Caco-2 (cell line): Measurements from ENCODE around the gene RSL24D1. TPM values are rescaled to one million over a fixed set of nuclear protein-coding genes. Genes with fewer than 3 reads are reported as not detected.

Source experiments
- BruUV-seq: library from RNA; stranded (reverse); fragments of 400-500 nt; replicated peaks from 2 replicates; lab custom pipeline; 2021; lab: Mats Ljungman, UMichigan
- CTCF ChIA-PET: fragments of 300-600 bp; sonication (Branson Sonifier 250); formaldehyde crosslinking; loops from one replicate; lab custom pipeline; 2022; ENCODE audit warnings: antibody characterized with exemption; lab: Charles Lee
- POLR2A ChIA-PET: fragments of 300-600 bp; sonication (Branson Sonifier 250); formaldehyde crosslinking; loops from one replicate; lab custom pipeline; 2022; ENCODE audit warnings: antibody characterized with exemption; lab: Charles Lee
- DNase-seq, 2 experiments: peaks; one replicate each; pipeline versions ENCODE4 v3.0.0 to v3.0.0-alpha.2; 2020 to 2022
- H3K27me3 ChIP-seq: replicated peaks from 2 replicates; pipeline ENCODE4 v1.6.0; 2011; ENCODE audit warnings: low read length; ENCODE audit not compliant: control insufficient read depth, insufficient read depth
- H3K36me3 ChIP-seq: 2 replicates; pipeline ENCODE4 v1.5.1; 2011; ENCODE audit warnings: low read length; ENCODE audit not compliant: control insufficient read depth, insufficient read depth
- H3K4me1 ChIP-seq: fragments of 250-450 bp; sonication (Bioruptor Pico); 2 replicates; pipeline ENCODE4 v1.5.1; 2020; ENCODE audit warnings: mild to moderate bottlenecking
- H3K4me3 ChIP-seq: 2 replicates; pipeline ENCODE4 v1.5.1; 2011; ENCODE audit warnings: low read depth, mild to moderate bottlenecking, control low read depth, low read length
- H3K9me3 ChIP-seq: fragments of 250-450 bp; sonication (Bioruptor Pico); 2 replicates; pipeline ENCODE4 v1.5.1; 2020; ENCODE audit warnings: mild to moderate bottlenecking, moderate library complexity
- H3K27ac Mint-ChIP-seq: one replicate; pipeline ENCODE4 v1.8.0; 2022; ENCODE audit warnings: mixed read lengths; ENCODE audit not compliant: unreplicated experiment
- H3K27me3 Mint-ChIP-seq: one replicate; pipeline ENCODE4 v1.8.0; 2022; ENCODE audit warnings: mixed read lengths; ENCODE audit not compliant: insufficient read depth, unreplicated experiment
- H3K36me3 Mint-ChIP-seq: one replicate; pipeline ENCODE4 v1.8.0; 2022; ENCODE audit warnings: mild to moderate bottlenecking, mixed read lengths; ENCODE audit not compliant: insufficient read depth, unreplicated experiment
- H3K4me1 Mint-ChIP-seq: one replicate; pipeline ENCODE4 v1.8.0; 2022; ENCODE audit warnings: low read depth, mixed read lengths; ENCODE audit not compliant: unreplicated experiment
- H3K4me3 Mint-ChIP-seq: one replicate; pipeline ENCODE4 v1.8.0; 2022; ENCODE audit warnings: mild to moderate bottlenecking, moderate library complexity, mixed read lengths; ENCODE audit not compliant: unreplicated experiment
- H3K9me3 Mint-ChIP-seq: one replicate; pipeline ENCODE4 v1.8.0; 2022; ENCODE audit warnings: mixed read lengths; ENCODE audit not compliant: unreplicated experiment
- CTCF ChIP-seq, 2 experiments: fragments of 200-600 bp in 1 of 2; IDR thresholded peaks; 1 replicate in 1 of 2; 2 replicates in 1 of 2; pipeline versions ENCODE4 v1.5.1 to v1.8.0; 2011 to 2022; ENCODE audit warnings: antibody characterized with exemption in 1 of 2, control low read depth in 1 of 2, inconsistent platforms in 1 of 2, low read depth in 1 of 2, low read length in 1 of 2, mild to moderate bottlenecking in 1 of 2, moderate library complexity in 1 of 2; ENCODE audit not compliant: insufficient read depth in 1 of 2, severe bottlenecking in 1 of 2, unreplicated experiment in 1 of 2
- intact Hi-C: fragments of 100-400 bp; cut with micrococcal nuclease; formaldehyde crosslinking; loops from one replicate; pipeline ENCODE4 v1.10.0; 2022; ENCODE audit not compliant: unreplicated experiment
- total RNA-seq: library from RNA; stranded (reverse); gene quantifications from 2 replicates; pipeline ENCODE4 v1.2.3, GENCODE V29; 2022

RSL24D1 gene
- total RNA-seq, 1 experiment from 2014 or later = 124 TPM

- Mint-ChIP-seq H3K27ac (no peak overlapping the region), H3K4me3 (no peak overlapping the region), H3K36me3 (peaks cover 44% of the 10 kb centered on the region), H3K4me1 (no peaks in the 10 kb centered on the region), H3K9me3 (peaks cover 8% of the 10 kb centered on the region), H3K27me3 (no peaks in the 10 kb centered on the region)
- ChIA-PET POLR2A (no interaction called here), CTCF (no interaction called here)
- no peak for TF ChIP-seq CTCF (IDR thresholded peaks at IDR 0.05; ENCODE audit: insufficient read depth in 1 of 2, low read depth in 1 of 2, low read length in 1 of 2, severe bottlenecking in 1 of 2, unreplicated experiment in 1 of 2)
- H3K36me3 ChIP-seq = 0 out of 2 replicates have a peak, but pooled peaks cover 1% of the 10 kb centered on the region
- H3K9me3 ChIP-seq = no peaks in the 10 kb centered on the region
- H3K27me3 ChIP-seq = no peaks in the 10 kb centered on the region
- H3K4me1 ChIP-seq = peaks cover 7% of the 10 kb centered on the region; the same call in 1 of the 2 replicates
- intact Hi-C loops = no loop called here
- no peak overlapping the region for H3K4me3 ChIP-seq
- BruUV-seq = no TSS peak
- no peak for DNase-seq
Measured at GRCh38 chr15:55194256-55194655, 2.5 kb downstream of the RSL24D1 start.

- no peaks in the 10 kb centered on the region for H3K9me3 Mint-ChIP-seq
- POLR2A ChIA-PET = no interaction called here
Measured at GRCh38 chr15:55186331-55186730, 10.4 kb downstream of the RSL24D1 start.

GRCh38 chr15:55183679-55184078, 13.1 kb downstream of the RSL24D1 start:
- CTCF ChIA-PET = no interaction called here
- no peak overlapping the region for H3K4me3 ChIP-seq
- TF ChIP-seq CTCF (IDR thresholded peaks at IDR 0.05; ENCODE audit: insufficient read depth in 1 of 2, low read depth in 1 of 2, low read length in 1 of 2, severe bottlenecking in 1 of 2, unreplicated experiment in 1 of 2) = no peak
- POLR2A ChIA-PET = no interaction called here
- H3K4me1 Mint-ChIP-seq = no peaks in the 10 kb centered on the region
- no peaks in the 10 kb centered on the region for H3K27me3 Mint-ChIP-seq
- DNase-seq = no peak
- H3K4me3 Mint-ChIP-seq = no peak overlapping the region
- no peaks in the 10 kb centered on the region for H3K4me1 ChIP-seq
- H3K36me3 ChIP-seq = no peaks in the 10 kb centered on the region
- no peaks in the 10 kb centered on the region for H3K9me3 ChIP-seq
- BruUV-seq = no TSS peak
- no peak overlapping the region for H3K27ac Mint-ChIP-seq
- no peaks in the 10 kb centered on the region for H3K27me3 ChIP-seq
- H3K36me3 Mint-ChIP-seq = peaks cover 77% of the 10 kb centered on the region
- H3K9me3 Mint-ChIP-seq = no peaks in the 10 kb centered on the region
- intact Hi-C loops = no loop called here

More at GRCh38 chr15:55186331-55186730, 10.4 kb downstream of the RSL24D1 start:
- H3K4me3 Mint-ChIP-seq = no peak overlapping the region
- H3K27ac Mint-ChIP-seq = no peak overlapping the region
- peaks cover 80% of the 10 kb centered on the region for H3K36me3 Mint-ChIP-seq
- CTCF ChIA-PET = no interaction called here
- H3K4me3 ChIP-seq = no peak overlapping the region
- H3K4me1 Mint-ChIP-seq = no peaks in the 10 kb centered on the region
- no peaks in the 10 kb centered on the region for H3K27me3 ChIP-seq
- H3K9me3 ChIP-seq = no peaks in the 10 kb centered on the region
- no peak for DNase-seq
- TF ChIP-seq CTCF (IDR thresholded peaks at IDR 0.05; ENCODE audit: insufficient read depth in 1 of 2, low read depth in 1 of 2, low read length in 1 of 2, severe bottlenecking in 1 of 2, unreplicated experiment in 1 of 2) = no peak
- no TSS peak for BruUV-seq
- no peaks in the 10 kb centered on the region for H3K27me3 Mint-ChIP-seq
- no peaks in the 10 kb centered on the region for H3K4me1 ChIP-seq
- intact Hi-C loops = no loop called here
- no peaks in the 10 kb centered on the region for H3K36me3 ChIP-seq
